Fibroblast of the aortic adventitia (primary cell): Measurements from ENCODE around the gene C21orf58. TPM values are rescaled to one million over a fixed set of nuclear protein-coding genes. Genes with fewer than 3 reads are reported as not detected.
A peak's percentile ranks its signal among the peaks of the same experiment; 100 is the strongest.

ENCODE experiments used
- DNase-seq: peaks from one replicate; pipeline ENCODE4 v3.0.0-alpha.2; 2010; ENCODE audit warnings: low read depth
- H3K4me3 ChIP-seq: 2 replicates; pipeline ENCODE4 v1.5.1; 2011; ENCODE audit warnings: low read depth, mild to moderate bottlenecking, control low read depth, low read length, moderate library complexity
- CTCF ChIP-seq: IDR thresholded peaks from 2 replicates; pipeline ENCODE4 v1.5.1; 2011; ENCODE audit warnings: mild to moderate bottlenecking, low read length, control low read depth, inconsistent platforms; ENCODE audit not compliant: insufficient read depth
- total RNA-seq: library from RNA; depleted of rRNA; stranded (reverse); fragments of >200 nt; gene quantifications from 2 replicates; pipeline ENCODE4 v1.2.3, GENCODE V29; 2012; ENCODE audit warnings: low replicate concordance

The C21orf58 gene
- total RNA-seq, 1 donor = 10.2 TPM

DNA sequence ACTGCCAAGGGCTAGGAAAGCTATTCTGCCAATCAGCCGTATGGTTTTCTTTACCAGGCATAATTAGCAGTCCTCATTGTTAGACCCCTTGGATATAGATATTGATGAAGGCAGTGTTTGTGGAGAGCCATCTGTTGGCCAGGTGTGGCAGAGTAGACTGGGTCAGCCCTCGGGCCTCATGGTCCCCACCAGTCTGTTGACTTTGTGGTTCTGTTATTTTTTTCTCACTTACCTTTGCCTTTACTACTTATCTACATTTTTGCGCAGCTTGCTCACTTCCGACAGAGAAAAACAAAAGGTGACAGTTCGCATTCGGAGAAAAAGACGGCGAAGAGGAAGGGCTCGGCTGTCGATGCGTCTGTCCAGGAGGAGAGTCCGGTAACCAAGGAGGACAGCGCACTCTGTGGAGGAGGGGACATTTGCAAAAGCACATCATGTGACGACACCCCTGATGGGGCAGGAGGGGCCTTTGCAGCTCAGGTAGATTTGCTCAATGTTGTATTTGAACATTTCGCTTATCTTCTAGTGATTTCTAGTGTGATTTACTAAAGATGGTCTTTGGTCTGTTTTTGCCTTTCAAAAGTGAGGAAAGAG is 2.5 kb upstream of the C21orf58 start:
- no peak overlapping the region for H3K4me3 ChIP-seq

DNA sequence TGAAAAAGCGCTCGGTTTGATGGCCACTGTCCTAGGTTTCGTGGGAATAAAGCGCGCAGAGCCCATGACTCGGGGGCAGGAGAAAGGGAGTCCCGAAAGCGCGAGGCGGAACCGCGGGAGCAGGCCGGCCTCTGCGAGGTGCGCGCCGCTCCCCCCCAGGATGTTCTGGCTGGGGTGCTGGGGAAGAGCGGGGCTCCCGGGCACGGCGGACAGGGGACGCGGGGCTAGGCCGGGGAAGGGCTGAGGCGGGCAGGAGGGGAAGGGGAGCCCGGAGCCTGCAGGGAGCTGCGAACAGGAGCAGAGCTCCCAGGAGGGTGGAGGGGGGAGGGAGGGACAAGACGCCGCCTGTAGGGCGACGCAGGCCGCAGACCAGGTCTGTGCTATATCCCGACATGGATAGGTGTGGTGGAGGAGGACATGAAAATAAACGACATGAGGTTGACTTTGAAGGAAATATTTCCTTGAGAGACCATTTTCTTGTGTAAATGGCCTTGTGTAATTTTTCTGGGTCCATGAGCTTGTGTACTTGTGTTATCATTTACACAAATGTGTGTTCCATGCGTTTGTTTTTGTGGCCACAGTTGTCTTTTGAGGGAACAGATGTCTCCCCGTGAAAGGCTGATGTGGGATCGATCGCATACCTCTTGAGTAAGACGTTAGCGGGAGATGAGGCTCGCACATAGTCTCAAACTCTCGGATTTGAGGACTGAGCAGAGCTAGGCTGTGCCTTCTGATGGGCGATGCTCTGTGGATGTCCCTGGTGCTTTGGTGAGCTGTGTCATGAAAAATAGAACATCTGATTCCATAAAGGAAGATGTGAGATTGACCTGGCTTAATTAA is 1.6 kb upstream of the C21orf58 start:
- TF ChIP-seq CTCF = peak; percentile 47
- peak; percentile 39 for DNase-seq
- H3K4me3 ChIP-seq = peak overlapping the region; percentile 78

More for the DNA sequence above, 2.5 kb upstream of the C21orf58 start:
- no peak for DNase-seq
- no peak for TF ChIP-seq CTCF

DNA sequence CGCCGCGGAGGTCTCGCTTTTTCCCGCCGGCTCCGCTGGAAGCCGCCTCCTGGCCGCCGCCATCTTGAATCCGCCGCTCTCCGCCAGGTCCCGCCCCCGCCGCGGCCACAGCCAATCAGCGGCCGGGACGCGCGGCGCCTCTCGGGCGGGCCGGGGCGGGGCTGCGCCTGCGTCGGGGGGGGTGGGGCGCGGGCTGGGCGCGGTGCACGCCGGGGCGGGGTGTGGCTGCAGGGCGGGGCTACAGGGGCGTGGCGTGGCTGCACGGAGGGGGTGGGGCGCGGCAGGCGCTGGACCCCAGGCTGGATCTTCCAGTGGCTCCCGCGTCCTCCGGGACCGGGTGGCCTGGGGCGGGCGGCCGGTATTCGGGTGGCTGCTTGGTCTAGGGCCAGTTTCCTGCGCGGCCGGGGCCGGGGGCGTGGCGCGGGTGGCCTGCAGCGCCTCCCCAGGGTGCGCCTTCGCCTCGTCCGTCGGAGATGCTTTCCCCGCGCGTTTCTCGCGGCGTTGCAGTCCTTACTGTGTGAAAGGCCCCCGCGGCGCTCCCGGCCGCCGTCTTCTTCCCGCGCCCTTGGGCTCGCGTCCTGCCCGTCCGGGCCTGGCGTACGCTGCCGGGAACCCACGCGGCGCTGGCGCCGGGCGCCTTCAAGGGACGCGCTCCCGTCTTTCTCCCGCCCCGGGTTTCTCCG is 861 bp upstream of the C21orf58 start:
- peak overlapping the region; percentile 97 for H3K4me3 ChIP-seq
- peak; percentile 15 for TF ChIP-seq CTCF
- DNase-seq = peak; percentile 74

GRCh38 chr21:46323227-46323709 is 402 bp downstream of the C21orf58 start:
- peak overlapping the region; percentile 76 for H3K4me3 ChIP-seq

DNA sequence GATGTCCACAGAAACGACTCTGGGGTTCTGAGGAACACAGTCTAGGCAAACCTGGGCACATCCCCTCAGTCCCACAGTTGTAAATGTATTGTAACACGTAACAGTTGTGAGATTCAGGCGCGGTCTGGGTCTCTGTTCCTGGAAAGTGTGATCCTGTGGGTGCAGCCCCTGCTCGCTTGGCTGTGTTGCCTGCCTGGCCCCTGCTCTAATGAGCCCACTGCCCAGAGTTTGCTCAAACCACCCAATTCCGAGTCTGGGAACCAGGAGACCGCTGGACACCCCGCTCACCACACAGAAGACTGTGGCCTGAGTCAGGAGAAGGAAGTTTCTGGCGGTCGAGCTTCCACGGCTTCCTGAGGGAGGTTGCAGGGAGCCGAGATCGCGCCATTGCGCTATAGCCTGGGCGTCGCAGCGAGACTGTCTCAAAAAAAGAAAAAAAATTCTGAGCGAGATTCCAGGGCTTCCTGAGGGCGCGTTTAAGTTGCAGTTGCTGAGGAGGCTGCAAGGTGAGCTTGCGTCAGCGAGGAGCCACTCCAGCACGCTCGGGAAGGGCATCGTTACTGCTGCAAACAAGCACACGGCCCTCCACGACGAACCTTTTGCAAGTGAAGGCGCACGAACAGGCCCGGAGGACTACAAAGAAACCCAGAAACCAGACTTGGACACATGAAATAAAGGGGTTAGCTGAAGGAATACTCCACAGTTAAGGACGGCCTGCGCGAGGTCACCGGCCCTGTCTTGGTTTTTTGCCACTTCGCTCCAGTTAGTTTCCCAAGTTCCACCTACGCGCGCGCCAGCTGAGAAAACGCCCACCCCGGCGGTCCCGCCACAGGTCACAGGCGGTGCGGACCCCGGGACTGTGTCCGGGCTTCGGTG is 1.1 kb downstream of the C21orf58 start:
- peak; percentile 38 for DNase-seq
- no peak for TF ChIP-seq CTCF
- H3K4me3 ChIP-seq = peak overlapping the region; percentile 76

More at GRCh38 chr21:46323227-46323709, 402 bp downstream of the C21orf58 start:
- DNase-seq = no peak
- TF ChIP-seq CTCF = no peak

- no peak overlapping the region for H3K4me3 ChIP-seq
- DNase-seq = no peak
Observed at GRCh38 chr21:46320331-46320801, 3.3 kb downstream of the C21orf58 start.

More at GRCh38 chr21:46320331-46320801, 3.3 kb downstream of the C21orf58 start:
- no peak for TF ChIP-seq CTCF
